Ovary (tissue), 3 donors: ENCODE data around the gene C10orf53.

ENCODE experiments used
- POLR2A ChIP-seq: fragments of 450-650 bp; IDR thresholded peaks from one replicate; pipeline ENCODE4 v1.6.1; 2017; ENCODE audit warnings: antibody characterized with exemption, mild to moderate bottlenecking, moderate library complexity
- TF ChIP-seq, protein P1 (sequence below), 3 donors: fragments of 450-650 bp in 2 of 3; fragments of 200-600 bp in 1 of 3; IDR thresholded peaks; one replicate each; pipeline versions ENCODE4 v1.5.1 to v1.8.0; 2016 to 2022; ENCODE audit warnings: antibody characterized with exemption in 3 of 3, mild to moderate bottlenecking in 1 of 3
- donor health status: DM: no; HTN: no; CAD: no.

DNA sequence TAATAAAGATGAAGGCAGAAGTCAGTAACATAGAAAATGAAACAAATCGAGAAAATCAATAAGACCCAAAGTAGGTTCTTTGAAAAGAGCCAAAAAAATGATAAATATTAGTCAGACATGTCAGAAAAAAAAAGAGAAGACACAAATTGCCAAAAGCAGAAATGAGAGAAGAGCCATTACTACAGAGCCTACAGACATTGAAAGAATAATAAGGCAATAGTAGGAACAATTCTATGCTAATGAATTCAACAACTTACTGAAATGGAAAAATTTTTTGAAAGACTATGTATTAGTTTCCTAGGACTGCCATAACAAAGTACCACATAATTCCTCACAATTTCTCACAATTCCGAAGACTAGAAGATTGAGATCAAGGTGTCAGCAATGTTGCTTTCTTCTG, 47.1 kb downstream of the C10orf53 start:
- TF ChIP-seq POLR2A: no peak
- TF ChIP-seq, protein P1, sequence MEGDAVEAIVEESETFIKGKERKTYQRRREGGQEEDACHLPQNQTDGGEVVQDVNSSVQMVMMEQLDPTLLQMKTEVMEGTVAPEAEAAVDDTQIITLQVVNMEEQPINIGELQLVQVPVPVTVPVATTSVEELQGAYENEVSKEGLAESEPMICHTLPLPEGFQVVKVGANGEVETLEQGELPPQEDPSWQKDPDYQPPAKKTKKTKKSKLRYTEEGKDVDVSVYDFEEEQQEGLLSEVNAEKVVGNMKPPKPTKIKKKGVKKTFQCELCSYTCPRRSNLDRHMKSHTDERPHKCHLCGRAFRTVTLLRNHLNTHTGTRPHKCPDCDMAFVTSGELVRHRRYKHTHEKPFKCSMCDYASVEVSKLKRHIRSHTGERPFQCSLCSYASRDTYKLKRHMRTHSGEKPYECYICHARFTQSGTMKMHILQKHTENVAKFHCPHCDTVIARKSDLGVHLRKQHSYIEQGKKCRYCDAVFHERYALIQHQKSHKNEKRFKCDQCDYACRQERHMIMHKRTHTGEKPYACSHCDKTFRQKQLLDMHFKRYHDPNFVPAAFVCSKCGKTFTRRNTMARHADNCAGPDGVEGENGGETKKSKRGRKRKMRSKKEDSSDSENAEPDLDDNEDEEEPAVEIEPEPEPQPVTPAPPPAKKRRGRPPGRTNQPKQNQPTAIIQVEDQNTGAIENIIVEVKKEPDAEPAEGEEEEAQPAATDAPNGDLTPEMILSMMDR (IDR thresholded peaks at IDR 0.05): no peak
